A549 (cell line): ENCODE data around the gene P2RX6.

Experiments used
- CTCF ChIP-seq: fragments of >200 bp; sonication (Bioruptor Twin); formaldehyde crosslinking; IDR thresholded peaks from 3 replicates; pipeline ENCODE4 v1.5.1; 2016
- EHMT2 ChIP-seq: fragments of 200-600 bp; sonication (generic); IDR thresholded peaks from 2 replicates; pipeline ENCODE4 v1.6.1; 2016; ENCODE audit warnings: antibody characterized with exemption, low read depth, mild to moderate bottlenecking, moderate library complexity
- ESRRA ChIP-seq: fragments of 150-350 bp; IDR thresholded peaks from 2 replicates; pipeline ENCODE4 v1.6.1; 2014; ENCODE audit warnings: mild to moderate bottlenecking, low read length, borderline replicate concordance
- POLR2A ChIP-seq: IDR thresholded peaks from 2 replicates; pipeline ENCODE4 v1.6.1; 2012; ENCODE audit warnings: mild to moderate bottlenecking, low read length

GRCh38 chr22:21067075-21067900, 52.3 kb downstream of the P2RX6 start:
- TF ChIP-seq CTCF (no peak), EHMT2 (no peak), ESRRA (no peak), POLR2A (no peak)
